Liver (tissue), 9 donors: Measurements from ENCODE around the gene GLB1L3. TPM values are rescaled to one million over a fixed set of nuclear protein-coding genes. Genes with fewer than 3 reads are reported as not detected.
A peak's percentile ranks its signal among the peaks of the same experiment; 100 is the strongest.

Experiments used
- DNase-seq: peaks from one replicate; pipeline ENCODE4 v3.0.0-alpha.2; 2017; ENCODE audit warnings: low spot score
- H3K27ac ChIP-seq, 2 donors: one replicate each; pipeline ENCODE4 v1.7.0; 2013; ENCODE audit warnings: inconsistent platforms in 2 of 2, low read length in 2 of 2, control low read depth in 1 of 2, low read depth in 1 of 2, mild to moderate bottlenecking in 1 of 2
- H3K27me3 ChIP-seq, 4 donors: one replicate each; pipeline versions ENCODE4 v1.6.1 to v1.7.0; 2013; ENCODE audit warnings: low read length in 3 of 4, inconsistent platforms in 1 of 4, mild to moderate bottlenecking in 1 of 4, moderate library complexity in 1 of 4; ENCODE audit not compliant: control insufficient read depth in 4 of 4, insufficient read depth in 4 of 4
- H3K36me3 ChIP-seq, 4 donors: one replicate each; pipeline versions ENCODE4 v1.6.1 to v1.7.0; 2013; ENCODE audit warnings: low read length in 3 of 4, mild to moderate bottlenecking in 3 of 4, low read depth in 1 of 4, moderate library complexity in 1 of 4; ENCODE audit not compliant: control insufficient read depth in 4 of 4, insufficient read depth in 3 of 4
- H3K4me1 ChIP-seq, 4 donors: one replicate each; pipeline versions ENCODE4 v1.6.1 to v1.7.0; 2013; ENCODE audit warnings: low read length in 3 of 4, mild to moderate bottlenecking in 3 of 4, moderate library complexity in 1 of 4; ENCODE audit not compliant: control insufficient read depth in 4 of 4, insufficient read depth in 4 of 4
- H3K4me3 ChIP-seq, 3 donors: one replicate each; pipeline versions ENCODE4 v1.6.1 to v1.7.0; 2013; ENCODE audit warnings: low read length in 3 of 3, control low read depth in 1 of 3, low read depth in 1 of 3, mild to moderate bottlenecking in 1 of 3
- H3K9ac ChIP-seq, 2 donors: one replicate each; pipeline ENCODE4 v1.7.0; 2013; ENCODE audit warnings: low read length in 2 of 2, mild to moderate bottlenecking in 2 of 2, moderate library complexity in 2 of 2, control low read depth in 1 of 2, low read depth in 1 of 2
- H3K9me3 ChIP-seq, 4 donors: one replicate each; pipeline versions ENCODE4 v1.6.1 to v1.7.0; 2013; ENCODE audit warnings: low read length in 3 of 4; ENCODE audit not compliant: control insufficient read depth in 4 of 4
- FOXA2 ChIP-seq: IDR thresholded peaks from 2 replicates; pipeline ENCODE4 v1.6.1; 2016; ENCODE audit warnings: antibody characterized with exemption
- HNF4A ChIP-seq, 2 donors: conservative IDR thresholded peaks; 2 replicates each; pipeline ENCODE4 v1.6.1; 2016; ENCODE audit warnings: antibody characterized with exemption in 2 of 2, mild to moderate bottlenecking in 2 of 2
- HNF4G ChIP-seq: IDR thresholded peaks from 2 replicates; pipeline ENCODE4 v1.6.1; 2016; ENCODE audit warnings: antibody characterized with exemption
- JUND ChIP-seq, 2 donors: IDR thresholded peaks; 2 replicates each; pipeline ENCODE4 v1.6.1; 2016; ENCODE audit warnings: antibody characterized with exemption in 2 of 2
- RAD21 ChIP-seq, 2 donors: IDR thresholded peaks; 2 replicates each; pipeline ENCODE4 v1.6.1; 2016; ENCODE audit warnings: antibody characterized with exemption in 2 of 2, mild to moderate bottlenecking in 2 of 2
- RXRA ChIP-seq, 2 donors: IDR thresholded peaks; 2 replicates each; pipeline ENCODE4 v1.6.1; 2017 to 2018; ENCODE audit warnings: antibody characterized with exemption in 2 of 2, mild to moderate bottlenecking in 1 of 2
- SP1 ChIP-seq: IDR thresholded peaks from 2 replicates; pipeline ENCODE4 v1.6.1; 2018; ENCODE audit warnings: antibody characterized with exemption, mild to moderate bottlenecking
- ZBTB33 ChIP-seq: IDR thresholded peaks from 2 replicates; pipeline ENCODE4 v1.6.1; 2016; ENCODE audit warnings: antibody characterized with exemption
- WGBS: extraction: QIAGEN DNeasy Blood & Tissue Kit; methylation state at CpG from one replicate; pipeline ENCODE4 v1.1.7; 2013; 5-methylcytosine and 5-hydroxymethylcytosine counted together
- polyA plus RNA-seq, 2 donors: library from polyadenylated mRNA; stranded (reverse) in 1 of 2; unstranded in 1 of 2; fragments of 200-250 nt in 1 of 2; fragments of >200 nt in 1 of 2; fragmentation: Nextera tagmentation in 1 of 2; extraction: Ambion mirVana in 1 of 2; gene quantifications; one replicate each; pipeline versions ENCODE4 v1.2.1 to v1.2.3, GENCODE V29; 2013 to 2015
- total RNA-seq, 2 donors: library from RNA; depleted of rRNA; stranded (reverse); fragments of >200 nt; gene quantifications; one replicate each; pipeline ENCODE4 v1.2.3, GENCODE V29; 2014
- TF ChIP-seq, protein P1 (sequence below): IDR thresholded peaks from 2 replicates; pipeline ENCODE4 v1.6.1; 2016; ENCODE audit warnings: antibody characterized with exemption
- TF ChIP-seq, protein P2 (sequence below): fragments of 150-350 bp; IDR thresholded peaks from 2 replicates; pipeline ENCODE4 v1.5.1; 2017; ENCODE audit warnings: improper control_type of control experiment, low read depth, low read length; ENCODE audit not compliant: missing input control
- donor health status: healthy.
- donor health status: healthy.
- donor health status: healthy.
- donor health status: healthy.
- donor health status: healthy.

The GLB1L3 gene
- total and polyA plus RNA-seq, 4 donors, result 0.08 TPM; not detected in 3

DNA sequence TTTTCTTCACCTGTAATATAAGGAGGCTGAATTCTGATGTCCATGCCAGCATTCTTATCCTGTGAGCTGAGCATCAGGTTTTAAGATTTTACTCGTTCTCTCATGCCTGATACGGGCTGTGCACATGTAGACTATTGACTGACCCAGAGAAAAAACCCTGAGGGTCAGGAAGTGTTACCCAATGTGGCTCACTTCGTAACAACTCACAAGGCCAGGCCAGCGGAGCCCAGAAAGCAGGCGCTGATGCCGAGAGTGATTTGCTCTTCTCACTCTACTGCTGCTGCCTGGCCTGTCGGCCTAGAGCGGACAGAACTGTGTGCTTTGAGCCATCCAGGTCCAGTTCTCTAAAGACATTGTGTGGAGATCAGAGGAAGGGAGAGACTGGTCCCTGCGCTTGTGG, 33.8 kb upstream of the GLB1L3 start:
- Histone ChIP-seq H3K9me3 (no peaks in the 10 kb centered on the region), H3K9ac (no peak overlapping the region), H3K27me3 (no peaks in the 10 kb centered on the region), H3K4me1 (no peaks in the 10 kb centered on the region), H3K36me3 (peaks cover 3 to 69% (median 29%) of the 10 kb centered on the region in 4 donors), H3K27ac (no peak overlapping the region), H3K4me3 (no peak overlapping the region)
- TF ChIP-seq, protein P1, sequence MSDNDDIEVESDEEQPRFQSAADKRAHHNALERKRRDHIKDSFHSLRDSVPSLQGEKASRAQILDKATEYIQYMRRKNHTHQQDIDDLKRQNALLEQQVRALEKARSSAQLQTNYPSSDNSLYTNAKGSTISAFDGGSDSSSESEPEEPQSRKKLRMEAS, result no peak
- TF ChIP-seq RAD21 (IDR thresholded peaks at IDR 0.05) (peak in 1 of 2 donors; percentile 22), JUND (IDR thresholded peaks at IDR 0.05) (no peak), HNF4G (peak; percentile 15), SP1 (peak; percentile 65), RXRA (IDR thresholded peaks at IDR 0.05) (peak; percentile 16 to 67), HNF4A (conservative IDR thresholded peaks at IDR 0.05) (peak; percentile 19 to 68)
- TF ChIP-seq, protein P2, sequence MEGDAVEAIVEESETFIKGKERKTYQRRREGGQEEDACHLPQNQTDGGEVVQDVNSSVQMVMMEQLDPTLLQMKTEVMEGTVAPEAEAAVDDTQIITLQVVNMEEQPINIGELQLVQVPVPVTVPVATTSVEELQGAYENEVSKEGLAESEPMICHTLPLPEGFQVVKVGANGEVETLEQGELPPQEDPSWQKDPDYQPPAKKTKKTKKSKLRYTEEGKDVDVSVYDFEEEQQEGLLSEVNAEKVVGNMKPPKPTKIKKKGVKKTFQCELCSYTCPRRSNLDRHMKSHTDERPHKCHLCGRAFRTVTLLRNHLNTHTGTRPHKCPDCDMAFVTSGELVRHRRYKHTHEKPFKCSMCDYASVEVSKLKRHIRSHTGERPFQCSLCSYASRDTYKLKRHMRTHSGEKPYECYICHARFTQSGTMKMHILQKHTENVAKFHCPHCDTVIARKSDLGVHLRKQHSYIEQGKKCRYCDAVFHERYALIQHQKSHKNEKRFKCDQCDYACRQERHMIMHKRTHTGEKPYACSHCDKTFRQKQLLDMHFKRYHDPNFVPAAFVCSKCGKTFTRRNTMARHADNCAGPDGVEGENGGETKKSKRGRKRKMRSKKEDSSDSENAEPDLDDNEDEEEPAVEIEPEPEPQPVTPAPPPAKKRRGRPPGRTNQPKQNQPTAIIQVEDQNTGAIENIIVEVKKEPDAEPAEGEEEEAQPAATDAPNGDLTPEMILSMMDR, result no peak
- 66% methylated on average over 9 of the region's 9 CpGs for WGBS
- peak; percentile 46 for DNase-seq

- H3K36me3 ChIP-seq, result peaks cover 3 to 83% (median 43%) of the 10 kb centered on the region in 4 donors
These were observed 32.3 kb upstream of the GLB1L3 start for GRCh38 chr11:134243913-134244312.

More at GRCh38 chr11:134243913-134244312, 32.3 kb upstream of the GLB1L3 start:
- Histone ChIP-seq H3K27ac (no peak overlapping the region), H3K4me1 (no peaks in the 10 kb centered on the region), H3K4me3 (no peak overlapping the region), H3K27me3 (no peaks in the 10 kb centered on the region), H3K9ac (no peak overlapping the region), H3K9me3 (no peaks in the 10 kb centered on the region)
- 97% methylated on average over 4 of the region's 4 CpGs for WGBS
- no peak for DNase-seq
- TF ChIP-seq ZBTB33, result no peak
- no peak for TF ChIP-seq HNF4A (conservative IDR thresholded peaks at IDR 0.05)
- TF ChIP-seq FOXA2, result no peak
- TF ChIP-seq, protein P2, result no peak
- TF ChIP-seq RAD21 (IDR thresholded peaks at IDR 0.05), result no peak
- TF ChIP-seq HNF4G, result no peak
